ENCODE measurements around the gene ROR2. TPM values are rescaled to one million over a fixed set of nuclear protein-coding genes. Genes with fewer than 3 reads are reported as not detected.

Gene ROR2
- total and polyA plus RNA-seq, 2 donors (not counting 3 experiments of a cell fraction or from before 2014, with no cell fraction given) = not detected

GRCh38 chr9:91724068-91724440 is 226.0 kb downstream of the ROR2 start:
- dilution Hi-C loops (cut with MboI; ENCODE audit: extremely low pct_ligation_motif_present, low sequenced_read_pairs) (no loop called here), intact Hi-C loops (cut with micrococcal nuclease) (no loop called here)
- H3K79me2 ChIP-seq (ENCODE audit: control insufficient read depth, insufficient read depth, low read length) = no peaks in the 10 kb centered on the region
- no peak overlapping the region for H3K4me3 ChIP-seq (replicated peaks in 1 of 3; ENCODE audit: insufficient read depth in 1 of 3, low read depth in 1 of 3, low read length in 3 of 3)
- ChIA-PET POLR2A (no interaction called here), CTCF (interaction anchor here (4.4 kb wide), 1 partner anchor 809 kb away, joined by 187 read pairs; no protein-coding TSS in a partner anchor)
- BruUV-seq (replicated peaks) = no TSS peak
- no peaks in the 10 kb centered on the region for H3K9me3 ChIP-seq (replicated peaks; ENCODE audit: control insufficient read depth, insufficient read depth, low read length)
- H3K27ac ChIP-seq (ENCODE audit: insufficient read depth, low read depth, low read length) = no peak overlapping the region
- DNase-seq (ENCODE audit: low read depth, low spot score) (no peak), FAIRE-seq (no peak)
- H3K9ac ChIP-seq (replicated peaks; ENCODE audit: extremely low read depth, insufficient read depth, low read length) = no peak overlapping the region
- no peak overlapping the region for H2AFZ ChIP-seq (ENCODE audit: low read depth, low read length)
- no peaks in the 10 kb centered on the region for H3K4me1 ChIP-seq (ENCODE audit: control insufficient read depth, extremely low read depth, insufficient read depth, low read length)
- H3K27me3 ChIP-seq (ENCODE audit: control insufficient read depth in 2 of 2, insufficient read depth in 2 of 2, low read length in 2 of 2) = no peaks in the 10 kb centered on the region
- no peak for TF ChIP-seq JUN (IDR thresholded peaks at IDR 0.05; ENCODE audit: borderline replicate concordance, insufficient read depth, insufficient read length, low read depth)
- TF ChIP-seq FOS (IDR thresholded peaks at IDR 0.05; ENCODE audit: borderline replicate concordance, insufficient read depth, low read length) = no peak
- no peak for TF ChIP-seq POLR2AphosphoS5 (IDR thresholded peaks at IDR 0.05; ENCODE audit: insufficient read depth, low read depth, low read length)
- no peak for TF ChIP-seq EZH2 (IDR thresholded peaks at IDR 0.05; ENCODE audit: borderline replicate concordance, low read depth, low read length, severe bottlenecking)
- no peak for TF ChIP-seq GATA2 (IDR thresholded peaks at IDR 0.05; ENCODE audit: insufficient read depth, insufficient read length, low read depth, low read length)
- no peak for TF ChIP-seq CTCF (IDR thresholded peaks at IDR 0.05; ENCODE audit: extremely low read depth in 1 of 2, insufficient read depth in 1 of 2, low read depth in 1 of 2, low read length in 2 of 2)
- no peak for TF ChIP-seq MYC (IDR thresholded peaks at IDR 0.05; ENCODE audit: low read depth, low read length)
- TF ChIP-seq POLR2A (IDR thresholded peaks at IDR 0.05; ENCODE audit: low read depth, low read length) = no peak
- no peak for TF ChIP-seq MAX (IDR thresholded peaks at IDR 0.05; ENCODE audit: insufficient read depth, insufficient read length)
- no peak overlapping the region for H3K4me2 ChIP-seq (ENCODE audit: insufficient read depth, low read length)
- H4K20me1 ChIP-seq (replicated peaks; ENCODE audit: control insufficient read depth, extremely low read depth, insufficient read depth, low read length) = no peaks in the 10 kb centered on the region
- H3K36me3 ChIP-seq (ENCODE audit: control insufficient read depth in 2 of 2, extremely low read depth in 1 of 2, insufficient read depth in 2 of 2, low read length in 2 of 2) = no peaks in the 10 kb centered on the region
- no peaks in the 10 kb centered on the region for H3K9me1 ChIP-seq (replicated peaks; ENCODE audit: control insufficient read depth, extremely low read depth, insufficient read depth, low read length)

All from endothelial cell of umbilical vein (primary cell).